Spleen (tissue), 11 donors: ENCODE results near the gene LYRM4. TPM values are rescaled to one million over a fixed set of nuclear protein-coding genes. Genes with fewer than 3 reads are reported as not detected.
A peak's percentile ranks its signal among the peaks of the same experiment; 100 is the strongest.

ENCODE experiments used
- DNase-seq: peaks from one replicate; pipeline ENCODE4 v3.0.0-alpha.2; 2020
- H3K27ac ChIP-seq, 8 donors: fragments of 200-600 bp; sonication (generic) in 7 of 8; 1 replicate in 4 of 8; 2 replicates in 4 of 8; pipeline versions ENCODE4 v1.5.0 to v1.8.0; 2016 to 2021; ENCODE audit warnings: inconsistent platforms in 4 of 8, mild to moderate bottlenecking in 4 of 8, moderate library complexity in 1 of 8
- H3K27me3 ChIP-seq, 7 donors: fragments of 200-600 bp; sonication (generic) in 6 of 7; replicated peaks in 1 of 7; 1 replicate in 4 of 7; 2 replicates in 3 of 7; pipeline versions ENCODE4 v1.5.0 to v1.8.0; 2016 to 2021; ENCODE audit warnings: inconsistent platforms in 3 of 7, mild to moderate bottlenecking in 1 of 7
- H3K36me3 ChIP-seq, 6 donors: fragments of 200-600 bp; sonication (generic) in 5 of 6; 1 replicate in 4 of 6; 2 replicates in 2 of 6; pipeline versions ENCODE4 v1.5.0 to v1.8.0; 2016 to 2021; ENCODE audit warnings: inconsistent platforms in 2 of 6
- H3K4me1 ChIP-seq, 6 donors: fragments of 200-600 bp; sonication (generic) in 5 of 6; 1 replicate in 3 of 6; 2 replicates in 3 of 6; pipeline versions ENCODE4 v1.5.0 to v1.8.0; 2016 to 2021; ENCODE audit warnings: inconsistent platforms in 3 of 6
- H3K4me3 ChIP-seq, 8 donors: fragments of 200-600 bp; sonication (generic) in 7 of 8; 1 replicate in 4 of 8; 2 replicates in 4 of 8; pipeline versions ENCODE4 v1.5.0 to v1.8.0; 2016 to 2021; ENCODE audit warnings: inconsistent platforms in 4 of 8, mild to moderate bottlenecking in 4 of 8, moderate library complexity in 2 of 8
- H3K9me3 ChIP-seq, 8 donors: fragments of 200-600 bp; sonication (generic) in 7 of 8; 1 replicate in 4 of 8; 2 replicates in 4 of 8; pipeline versions ENCODE4 v1.5.0 to v1.8.0; 2016 to 2021; ENCODE audit warnings: inconsistent platforms in 4 of 8
- POLR2A ChIP-seq, 3 donors: fragments of 450-650 bp; IDR thresholded peaks; one replicate each; pipeline ENCODE4 v1.5.1; 2017; ENCODE audit warnings: antibody characterized with exemption in 3 of 3, mild to moderate bottlenecking in 1 of 3
- POLR2AphosphoS5 ChIP-seq, 3 donors: sonication (generic); formaldehyde crosslinking; IDR thresholded peaks; one replicate each; pipeline ENCODE4 v1.5.1; 2017; ENCODE audit warnings: antibody characterized with exemption in 3 of 3
- WGBS, 5 donors: extraction: QIAGEN DNeasy Blood & Tissue Kit in 3 of 5; methylation state at CpG; one replicate each; pipeline versions ENCODE4 v1.1.5 to v1.1.7; 2013 to 2018; 5-methylcytosine and 5-hydroxymethylcytosine counted together
- intact Hi-C: fragments of 100-400 bp; cut with DNase I; formaldehyde crosslinking; loops from one replicate; pipeline ENCODE4 v1.15.0; 2023; ENCODE audit warnings: low total_unique reads
- polyA plus RNA-seq, 3 donors: library from polyadenylated mRNA; stranded (reverse); fragments of 200-250 nt; gene quantifications; one replicate each; pipeline ENCODE4 v1.2.1, GENCODE V29; 2013
- total RNA-seq, 7 donors: library from RNA; depleted of rRNA in 3 of 7; stranded (reverse); fragments of >200 nt in 3 of 7; fragmentation: NEBNext Ultra II Directional in 4 of 7; extraction: Animal tissue kit (Norgen Biotek cat#: 25700) in 4 of 7; gene quantifications; one replicate each; pipeline versions ENCODE4 v1.1.0 to v1.2.1, GENCODE V29; 2016 to 2021
- TF ChIP-seq, protein P1 (sequence below), 11 experiments: fragments of 200-600 bp in 7 of 11; fragments of 450-650 bp in 4 of 11; sonication (generic) in 4 of 11; IDR thresholded peaks in 8 of 11; conservative IDR thresholded peaks in 3 of 11; 1 replicate in 7 of 11; 2 replicates in 4 of 11; pipeline versions ENCODE4 v1.4.0 to v1.8.0; 2016 to 2021; ENCODE audit warnings: antibody characterized with exemption in 11 of 11, inconsistent platforms in 4 of 11, mild to moderate bottlenecking in 1 of 11
- donor health status: healthy with polysubstance abuse.
- donor health status: DM: no; HTN: no; CAD: no; lungs with moderate emphysema.
- donor health status: DM: no; HTN: no; CAD: no.
- donor health status: Bipolar disorder and iron deficiency.
- donor health status: healthy.
- donor health status: DM: no; HTN: no; CAD: no.
- donor health status: DM: yes; HTN: yes; CAD: no.

Gene LYRM4
- total and polyA plus RNA-seq, 10 donors, result 32.1 to 58.1 (median 38.7) TPM

DNA sequence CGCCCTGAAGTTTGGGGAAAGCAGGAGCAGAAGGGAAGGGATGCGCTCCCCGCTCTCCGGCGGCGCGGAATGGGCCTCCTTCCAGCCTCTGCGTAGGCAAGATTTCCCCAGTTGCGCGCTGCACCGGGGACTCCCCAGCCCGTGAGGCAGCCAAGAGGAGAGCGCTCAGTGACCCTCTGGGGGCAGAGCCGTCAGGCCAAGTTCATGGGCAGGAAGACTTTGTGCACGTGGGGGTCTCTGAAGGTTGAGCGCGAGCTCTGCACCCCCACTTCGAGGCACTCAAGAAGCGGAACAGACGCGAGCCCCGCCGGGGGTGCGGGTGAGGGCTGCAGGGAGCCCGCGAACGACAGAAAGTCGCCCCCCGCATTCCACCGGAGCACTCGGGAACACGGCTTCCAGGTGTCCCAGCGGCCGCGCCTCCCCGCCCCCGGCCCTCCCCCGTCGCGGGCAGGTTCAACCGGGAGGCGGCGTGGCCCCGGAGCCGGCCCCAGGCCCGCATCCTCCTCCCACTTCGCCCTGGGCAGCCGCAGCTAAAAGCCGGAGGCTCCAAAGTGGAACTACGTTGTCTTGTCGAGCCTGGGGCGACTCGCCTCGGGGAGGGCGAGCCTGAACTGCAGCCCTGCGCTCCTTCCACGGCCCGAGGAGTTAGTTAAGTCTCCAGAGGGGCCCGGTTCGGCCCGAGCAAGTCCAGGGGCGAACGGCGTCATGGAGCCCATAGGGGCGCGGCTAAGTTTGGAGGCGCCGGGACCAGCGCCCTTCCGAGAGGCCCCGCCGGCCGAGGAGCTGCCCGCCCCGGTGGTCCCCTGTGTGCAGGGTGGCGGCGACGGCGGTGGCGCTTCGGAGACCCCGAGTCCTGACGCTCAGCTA, 175.7 kb downstream of the LYRM4 start, which contains the start of gene PPP1R3G:
Gene PPP1R3G, plus strand, starts transcription at position 561 of the 867 bp plus-strand sequence. Its CDS starts 145 bp downstream, at position 706.
- TF ChIP-seq POLR2A (IDR thresholded peaks at IDR 0.05) (no peak), POLR2AphosphoS5 (IDR thresholded peaks at IDR 0.05) (peak; percentile 21 to 52 (median 50))
- TF ChIP-seq, protein P1, sequence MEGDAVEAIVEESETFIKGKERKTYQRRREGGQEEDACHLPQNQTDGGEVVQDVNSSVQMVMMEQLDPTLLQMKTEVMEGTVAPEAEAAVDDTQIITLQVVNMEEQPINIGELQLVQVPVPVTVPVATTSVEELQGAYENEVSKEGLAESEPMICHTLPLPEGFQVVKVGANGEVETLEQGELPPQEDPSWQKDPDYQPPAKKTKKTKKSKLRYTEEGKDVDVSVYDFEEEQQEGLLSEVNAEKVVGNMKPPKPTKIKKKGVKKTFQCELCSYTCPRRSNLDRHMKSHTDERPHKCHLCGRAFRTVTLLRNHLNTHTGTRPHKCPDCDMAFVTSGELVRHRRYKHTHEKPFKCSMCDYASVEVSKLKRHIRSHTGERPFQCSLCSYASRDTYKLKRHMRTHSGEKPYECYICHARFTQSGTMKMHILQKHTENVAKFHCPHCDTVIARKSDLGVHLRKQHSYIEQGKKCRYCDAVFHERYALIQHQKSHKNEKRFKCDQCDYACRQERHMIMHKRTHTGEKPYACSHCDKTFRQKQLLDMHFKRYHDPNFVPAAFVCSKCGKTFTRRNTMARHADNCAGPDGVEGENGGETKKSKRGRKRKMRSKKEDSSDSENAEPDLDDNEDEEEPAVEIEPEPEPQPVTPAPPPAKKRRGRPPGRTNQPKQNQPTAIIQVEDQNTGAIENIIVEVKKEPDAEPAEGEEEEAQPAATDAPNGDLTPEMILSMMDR (IDR thresholded peaks at IDR 0.05 in 8 of 11, conservative IDR thresholded peaks at IDR 0.05 in 3 of 11), result no peak
- WGBS, 5 donors, result 0 to 3% (median 1%) methylated on average over 14 to 83 of the region's 83 CpGs
- intact Hi-C loops, result no loop called here
- peaks cover 6 to 73% (median 49%) of the 10 kb centered on the region in 6 donors for H3K4me1 ChIP-seq
- DNase-seq, result peak; percentile 79
- no peaks in the 10 kb centered on the region for H3K9me3 ChIP-seq
- H3K27me3 ChIP-seq, result peaks cover 0 to 56% (median 28%) of the 10 kb centered on the region in 7 donors
- no peaks in the 10 kb centered on the region for H3K36me3 ChIP-seq
- H3K27ac ChIP-seq, result peak within 1 kb of the TSS; percentile 77 to 92 (median 86)
- peak within 1 kb of the TSS; percentile 30 to 82 (median 57) for H3K4me3 ChIP-seq

DNA sequence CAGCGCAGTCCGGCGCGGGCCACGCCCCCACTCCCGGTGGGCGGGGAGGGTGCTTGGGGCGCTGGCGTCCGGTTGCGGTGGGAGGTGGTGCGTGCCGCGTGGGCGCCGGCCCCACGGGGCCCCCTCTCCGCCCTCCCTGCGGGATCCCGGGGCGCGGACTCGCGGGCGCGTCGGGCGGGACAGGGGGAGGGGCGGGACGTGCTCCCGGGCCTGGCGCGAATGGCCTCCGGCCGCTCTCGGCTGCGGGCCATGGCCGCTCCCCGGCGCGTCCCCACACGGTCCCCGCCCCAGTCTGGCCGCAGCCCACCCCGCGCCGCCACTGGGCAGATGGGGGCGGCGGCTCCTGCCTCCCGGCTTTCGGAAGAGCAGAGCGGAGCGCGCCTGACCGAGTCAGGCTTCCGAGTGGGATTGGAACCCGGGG, 176.4 kb downstream of the LYRM4 start:
- peaks cover 0 to 56% (median 28%) of the 10 kb centered on the region in 7 donors for H3K27me3 ChIP-seq
- H3K9me3 ChIP-seq, result no peaks in the 10 kb centered on the region
- peak; percentile 82 for DNase-seq
- H3K36me3 ChIP-seq, result no peaks in the 10 kb centered on the region
- TF ChIP-seq POLR2A (IDR thresholded peaks at IDR 0.05) (no peak), POLR2AphosphoS5 (IDR thresholded peaks at IDR 0.05) (peak in 2 of 3 donors; percentile 56 to 71)
- peak overlapping the region; percentile 30 to 82 (median 57) for H3K4me3 ChIP-seq
- 0 to 2% (median 1%) methylated on average over 8 to 57 of the region's 57 CpGs for WGBS, 5 donors
- peaks cover 6 to 66% (median 45%) of the 10 kb centered on the region in 6 donors for H3K4me1 ChIP-seq
- intact Hi-C loops, result no loop called here
- peak overlapping the region; percentile 77 to 92 (median 86) for H3K27ac ChIP-seq

DNA sequence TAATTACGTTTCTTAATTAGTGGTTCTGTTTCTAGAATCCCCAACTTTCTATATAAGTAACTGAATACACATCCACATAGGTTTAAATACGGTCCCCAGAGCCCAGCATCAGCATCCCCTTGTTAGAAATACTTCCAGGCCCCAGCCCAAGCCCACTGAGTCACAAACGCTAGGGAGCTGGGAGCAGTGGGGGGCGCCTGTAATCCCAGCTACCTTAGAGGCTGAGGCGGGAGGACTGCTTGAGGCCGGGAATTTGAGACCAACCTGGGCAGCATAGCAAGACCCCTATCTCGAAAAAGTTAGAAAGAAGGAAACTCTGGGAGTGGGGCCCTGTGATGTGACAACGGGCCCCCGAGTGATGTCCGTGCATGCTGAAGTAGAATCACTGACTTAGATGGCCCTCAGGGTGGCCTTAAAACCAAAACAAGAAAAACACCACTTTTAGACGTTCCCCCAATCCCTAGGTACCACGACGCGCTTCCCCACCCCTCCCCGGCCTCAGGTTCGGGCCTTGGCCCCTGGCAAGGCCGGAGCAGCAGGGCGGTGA, 176.9 kb downstream of the LYRM4 start:
- H3K27ac ChIP-seq, result peak overlapping the region; percentile 77 to 92 (median 86)
- DNase-seq, result no peak
- H3K4me3 ChIP-seq, result peak overlapping the region; percentile 30 to 82 (median 57)
- peaks cover 0 to 56% (median 28%) of the 10 kb centered on the region in 7 donors for H3K27me3 ChIP-seq
- WGBS, 5 donors, result 48 to 69% (median 51%) methylated on average over 10 to 18 of the region's 18 CpGs
- H3K36me3 ChIP-seq, result no peaks in the 10 kb centered on the region
- H3K9me3 ChIP-seq, result no peaks in the 10 kb centered on the region
- no peak for TF ChIP-seq POLR2AphosphoS5 (IDR thresholded peaks at IDR 0.05)
- TF ChIP-seq POLR2A (IDR thresholded peaks at IDR 0.05), result no peak
- TF ChIP-seq, protein P1 (IDR thresholded peaks at IDR 0.05 in 8 of 11, conservative IDR thresholded peaks at IDR 0.05 in 3 of 11), result no peak
- peaks cover 6 to 62% (median 43%) of the 10 kb centered on the region in 6 donors for H3K4me1 ChIP-seq
- intact Hi-C loops, result no loop called here

DNA sequence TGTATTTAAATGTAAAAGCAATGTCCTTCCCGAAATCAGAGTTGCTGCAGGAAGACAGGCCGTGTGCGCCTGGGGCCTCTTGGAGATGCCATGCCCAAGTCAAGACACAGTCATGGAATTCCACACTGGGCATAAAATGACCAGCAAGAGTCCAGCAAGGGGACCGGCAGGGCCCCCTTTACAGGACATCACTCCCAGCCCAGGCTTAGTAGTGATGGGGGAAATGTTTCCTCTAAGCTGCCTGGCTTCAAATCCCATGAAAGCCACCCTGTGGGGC, 177.5 kb downstream of the LYRM4 start:
- 45 to 73% (median 48%) methylated on average over 4 of the region's 4 CpGs for WGBS, 5 donors
- Histone ChIP-seq H3K36me3 (no peaks in the 10 kb centered on the region), H3K4me1 (peaks cover 6 to 59% (median 43%) of the 10 kb centered on the region in 6 donors), H3K4me3 (no peak overlapping the region), H3K27me3 (peaks cover 0 to 56% (median 28%) of the 10 kb centered on the region in 7 donors), H3K27ac (peak overlapping the region in 4 of 8 donors; percentile 68 to 92 (median 87)), H3K9me3 (no peaks in the 10 kb centered on the region)
- intact Hi-C loops, result no loop called here
- TF ChIP-seq POLR2A (IDR thresholded peaks at IDR 0.05) (no peak), POLR2AphosphoS5 (IDR thresholded peaks at IDR 0.05) (no peak)
- TF ChIP-seq, protein P1 (IDR thresholded peaks at IDR 0.05 in 8 of 11, conservative IDR thresholded peaks at IDR 0.05 in 3 of 11), result no peak
- no peak for DNase-seq
